PFSK-1 (cell line): ENCODE results near the gene AGPAT4.
A peak's percentile ranks its signal among the peaks of the same experiment; 100 is the strongest.

Source experiments
- FOXP2 ChIP-seq: optimal IDR thresholded peaks from 2 replicates; pipeline ENCODE3; 2011; ENCODE audit warnings: borderline replicate concordance, control low read depth, inconsistent platforms; ENCODE audit not compliant: insufficient read depth; ENCODE audit errors: extremely low read length, extremely low read depth
- POLR2AphosphoS5 ChIP-seq: IDR thresholded peaks from 2 replicates; pipeline ENCODE4 v1.6.1; 2012; ENCODE audit warnings: low read depth, mild to moderate bottlenecking, control low read depth, low read length, moderate library complexity
- SIN3A ChIP-seq: IDR thresholded peaks from 2 replicates; pipeline ENCODE4 v1.6.1; 2012; ENCODE audit warnings: mild to moderate bottlenecking, low read length, moderate library complexity, borderline replicate concordance; ENCODE audit not compliant: insufficient read depth
- TAF1 ChIP-seq: IDR thresholded peaks from 2 replicates; pipeline ENCODE4 v1.6.1; 2012; ENCODE audit warnings: low read length, control low read depth, borderline replicate concordance; ENCODE audit not compliant: insufficient read depth
- TF ChIP-seq, protein P1 (sequence below), 2 experiments: IDR thresholded peaks; 2 replicates each; pipeline versions ENCODE4 v1.6.1 to v1.8.0; 2011 to 2012; ENCODE audit warnings: low read depth in 2 of 2, low read length in 2 of 2, control low read depth in 1 of 2, inconsistent platforms in 1 of 2, mild to moderate bottlenecking in 1 of 2, moderate library complexity in 1 of 2; ENCODE audit not compliant: insufficient read depth in 1 of 2

The AGPAT4 gene

DNA sequence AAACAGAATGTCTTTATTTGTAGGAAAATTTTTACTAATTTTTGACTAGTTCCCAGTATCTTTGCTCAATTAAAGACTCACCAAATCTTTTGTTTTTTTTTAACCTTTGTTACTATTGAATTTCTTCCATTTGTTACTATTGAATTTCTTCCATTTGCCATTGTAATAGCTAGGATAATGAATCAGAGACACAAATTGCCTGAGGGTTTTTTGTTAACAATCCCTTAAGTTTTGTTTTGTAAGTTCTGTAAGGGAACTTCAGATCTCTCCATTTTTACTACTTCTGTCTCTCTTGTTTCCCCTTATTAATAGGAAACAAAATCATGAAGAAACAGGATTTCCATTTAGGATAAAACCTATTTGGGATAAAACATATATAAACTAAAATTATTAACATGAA is 177.9 kb downstream of the AGPAT4 start:
- TF ChIP-seq TAF1 (no peak), SIN3A (no peak), POLR2AphosphoS5 (no peak), FOXP2 (no peak)
- TF ChIP-seq, protein P1, sequence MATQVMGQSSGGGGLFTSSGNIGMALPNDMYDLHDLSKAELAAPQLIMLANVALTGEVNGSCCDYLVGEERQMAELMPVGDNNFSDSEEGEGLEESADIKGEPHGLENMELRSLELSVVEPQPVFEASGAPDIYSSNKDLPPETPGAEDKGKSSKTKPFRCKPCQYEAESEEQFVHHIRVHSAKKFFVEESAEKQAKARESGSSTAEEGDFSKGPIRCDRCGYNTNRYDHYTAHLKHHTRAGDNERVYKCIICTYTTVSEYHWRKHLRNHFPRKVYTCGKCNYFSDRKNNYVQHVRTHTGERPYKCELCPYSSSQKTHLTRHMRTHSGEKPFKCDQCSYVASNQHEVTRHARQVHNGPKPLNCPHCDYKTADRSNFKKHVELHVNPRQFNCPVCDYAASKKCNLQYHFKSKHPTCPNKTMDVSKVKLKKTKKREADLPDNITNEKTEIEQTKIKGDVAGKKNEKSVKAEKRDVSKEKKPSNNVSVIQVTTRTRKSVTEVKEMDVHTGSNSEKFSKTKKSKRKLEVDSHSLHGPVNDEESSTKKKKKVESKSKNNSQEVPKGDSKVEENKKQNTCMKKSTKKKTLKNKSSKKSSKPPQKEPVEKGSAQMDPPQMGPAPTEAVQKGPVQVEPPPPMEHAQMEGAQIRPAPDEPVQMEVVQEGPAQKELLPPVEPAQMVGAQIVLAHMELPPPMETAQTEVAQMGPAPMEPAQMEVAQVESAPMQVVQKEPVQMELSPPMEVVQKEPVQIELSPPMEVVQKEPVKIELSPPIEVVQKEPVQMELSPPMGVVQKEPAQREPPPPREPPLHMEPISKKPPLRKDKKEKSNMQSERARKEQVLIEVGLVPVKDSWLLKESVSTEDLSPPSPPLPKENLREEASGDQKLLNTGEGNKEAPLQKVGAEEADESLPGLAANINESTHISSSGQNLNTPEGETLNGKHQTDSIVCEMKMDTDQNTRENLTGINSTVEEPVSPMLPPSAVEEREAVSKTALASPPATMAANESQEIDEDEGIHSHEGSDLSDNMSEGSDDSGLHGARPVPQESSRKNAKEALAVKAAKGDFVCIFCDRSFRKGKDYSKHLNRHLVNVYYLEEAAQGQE (IDR thresholded peaks at IDR 0.05; ENCODE audit: insufficient read depth in 1 of 2, low read depth in 2 of 2, low read length in 2 of 2), result no peak

DNA sequence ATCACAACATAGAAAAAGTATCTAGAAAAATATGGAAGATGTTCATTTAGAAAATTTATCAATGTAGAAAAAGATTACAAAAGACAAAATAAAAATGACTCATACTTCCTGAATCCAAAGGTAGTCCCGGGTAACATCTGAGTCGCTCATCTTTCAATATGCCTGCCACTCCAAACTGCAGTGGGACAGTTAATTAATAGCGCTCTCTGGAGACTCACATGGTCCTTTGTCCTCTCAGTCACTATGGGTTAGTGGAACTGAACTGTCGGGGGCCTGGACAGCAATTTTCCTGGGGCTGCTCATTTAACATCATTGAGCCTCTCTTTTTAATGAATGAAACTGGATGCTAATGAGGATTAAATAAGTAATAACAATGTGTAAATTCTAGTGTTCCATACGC is 178.9 kb downstream of the AGPAT4 start:
- TF ChIP-seq, protein P1 (IDR thresholded peaks at IDR 0.05; ENCODE audit: insufficient read depth in 1 of 2, low read depth in 2 of 2, low read length in 2 of 2), result no peak

DNA sequence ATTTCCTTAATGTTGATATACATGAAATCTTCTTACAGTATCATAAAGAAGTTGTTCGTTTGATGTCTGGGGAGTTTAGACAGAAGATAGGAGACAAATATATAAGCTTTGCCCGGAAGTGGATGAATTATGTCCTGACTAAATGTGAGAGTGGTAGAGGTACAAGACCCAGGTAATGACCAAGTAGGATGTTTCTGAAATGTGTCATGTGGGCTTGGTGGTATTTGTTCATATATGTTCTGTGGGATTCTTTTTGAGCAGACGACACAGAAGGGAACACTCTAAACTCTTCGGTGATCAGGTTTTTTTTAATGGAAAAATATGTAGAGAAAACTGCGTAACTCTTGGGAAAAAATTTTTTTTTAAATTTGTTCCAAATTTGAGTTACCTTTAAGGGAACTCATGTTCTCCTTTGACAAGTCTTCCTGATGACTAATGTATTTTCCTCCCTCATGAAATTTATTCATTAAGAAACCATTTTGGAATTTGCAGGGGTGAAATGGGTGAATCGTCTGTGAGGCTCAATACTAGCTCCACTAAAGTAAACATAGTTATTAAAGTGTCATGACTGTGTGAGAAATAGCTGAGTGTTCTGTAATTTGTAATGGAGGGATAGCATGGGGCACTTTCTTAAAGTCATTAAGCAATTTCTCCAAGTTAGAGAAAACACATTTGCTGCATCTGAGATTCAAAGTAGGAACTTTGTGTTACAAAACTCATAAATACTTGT is 181.7 kb downstream of the AGPAT4 start:
- TF ChIP-seq POLR2AphosphoS5, result no peak
- no peak for TF ChIP-seq FOXP2
- no peak for TF ChIP-seq TAF1
- TF ChIP-seq, protein P1 (IDR thresholded peaks at IDR 0.05; ENCODE audit: insufficient read depth in 1 of 2, low read depth in 2 of 2, low read length in 2 of 2), result no peak

DNA sequence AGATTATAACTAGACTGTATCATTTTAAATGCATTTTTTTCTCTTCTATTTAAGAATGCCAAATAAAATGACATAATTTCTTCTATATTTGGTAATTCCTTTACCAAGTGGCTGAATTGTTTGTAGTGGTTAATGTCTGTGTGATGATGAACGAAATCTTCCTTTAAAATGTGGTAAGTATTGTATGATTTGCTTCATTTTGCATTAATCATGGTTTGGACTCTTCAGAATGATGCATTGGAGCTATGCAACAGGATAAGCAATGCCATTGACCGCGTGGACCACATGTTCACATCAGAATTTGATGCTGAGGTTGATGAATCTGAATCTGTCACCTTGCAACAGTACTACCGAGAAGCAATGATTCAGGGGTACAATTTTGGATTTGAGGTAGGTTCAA is 182.7 kb downstream of the AGPAT4 start:
- TF ChIP-seq TAF1 (no peak), FOXP2 (no peak), POLR2AphosphoS5 (no peak), SIN3A (no peak)
- TF ChIP-seq, protein P1 (IDR thresholded peaks at IDR 0.05; ENCODE audit: insufficient read depth in 1 of 2, low read depth in 2 of 2, low read length in 2 of 2), result no peak

DNA sequence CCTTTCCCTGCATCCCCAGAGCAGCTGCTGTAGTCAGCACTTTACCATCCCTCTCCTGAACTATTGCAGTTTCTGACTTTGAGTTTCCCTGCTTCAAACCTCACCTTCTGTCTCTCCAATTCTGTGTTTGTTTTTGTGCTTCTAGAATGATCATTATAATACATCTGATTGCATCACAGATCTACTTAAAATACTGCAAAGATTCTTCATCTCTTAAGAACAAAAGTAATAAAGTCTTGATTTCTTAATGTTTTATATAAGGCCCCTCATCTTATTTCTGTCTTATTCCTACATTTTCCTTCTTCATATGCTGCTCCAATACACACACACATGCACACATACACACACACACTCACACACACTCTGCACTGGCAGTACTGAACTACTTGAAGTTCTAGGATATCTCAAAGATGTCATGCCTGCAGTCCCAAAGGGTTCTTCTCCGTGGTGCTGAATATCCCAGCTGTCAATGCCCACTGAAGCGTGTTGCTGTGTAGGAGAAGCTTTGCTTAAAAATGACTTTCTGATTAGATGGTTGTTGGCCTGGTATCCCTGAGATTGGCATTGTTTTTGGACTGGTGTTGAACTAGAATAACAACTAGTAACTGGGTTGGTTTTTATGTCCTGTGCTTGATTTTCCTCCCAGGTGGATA is 185.1 kb downstream of the AGPAT4 start:
- TF ChIP-seq FOXP2 (no peak), POLR2AphosphoS5 (no peak), TAF1 (no peak), SIN3A (no peak)
- TF ChIP-seq, protein P1 (IDR thresholded peaks at IDR 0.05; ENCODE audit: insufficient read depth in 1 of 2, low read depth in 2 of 2, low read length in 2 of 2), result peak; percentile 68 to 89; a peak in 3 of 4 replicates
